Tibial nerve (tissue), 4 donors: Measurements from ENCODE around the gene UGDH. TPM values are rescaled to one million over a fixed set of nuclear protein-coding genes. Genes with fewer than 3 reads are reported as not detected.
"Not testable (repeated sequence)": the region's sequence is repeated elsewhere in the genome, so short reads cannot be mapped to it uniquely, and the experiment has no call there.

Experiments
- DNase-seq, 2 donors: peaks; one replicate each; pipeline ENCODE4 v3.0.0-alpha.2; 2019; ENCODE audit warnings: low spot score in 2 of 2
- H3K27ac ChIP-seq, 4 donors: fragments of 200-600 bp; sonication (generic) in 3 of 4; one replicate each; pipeline ENCODE4 v1.5.1; 2017 to 2019; ENCODE audit warnings: mild to moderate bottlenecking in 1 of 4
- H3K27me3 ChIP-seq, 2 donors: fragments of 200-600 bp; sonication (generic) in 1 of 2; one replicate each; pipeline versions ENCODE4 v1.5.1 to v1.6.0; 2017 to 2019
- H3K36me3 ChIP-seq, 3 donors: fragments of 200-600 bp; sonication (generic); one replicate each; pipeline ENCODE4 v1.5.1; 2018 to 2019
- H3K4me1 ChIP-seq, 4 donors: fragments of 200-600 bp; sonication (generic) in 3 of 4; one replicate each; pipeline ENCODE4 v1.5.1; 2017 to 2019
- H3K4me3 ChIP-seq, 4 donors: fragments of 200-600 bp; sonication (generic) in 3 of 4; one replicate each; pipeline ENCODE4 v1.5.1; 2017 to 2019; ENCODE audit warnings: mild to moderate bottlenecking in 1 of 4, moderate library complexity in 1 of 4
- H3K9me3 ChIP-seq, 4 donors: fragments of 200-600 bp; sonication (generic) in 3 of 4; one replicate each; pipeline ENCODE4 v1.5.1; 2017 to 2019
- CTCF ChIP-seq, 5 experiments: fragments of 200-600 bp in 3 of 5; fragments of 450-650 bp in 2 of 5; sonication (generic) in 3 of 5; IDR thresholded peaks; one replicate each; pipeline ENCODE4 v1.5.1; 2016 to 2019; ENCODE audit warnings: antibody characterized with exemption in 5 of 5, mild to moderate bottlenecking in 3 of 5, moderate library complexity in 2 of 5
- EP300 ChIP-seq, 2 donors: sonication (generic); formaldehyde crosslinking; IDR thresholded peaks; one replicate each; pipeline ENCODE4 v1.6.1; 2017; ENCODE audit warnings: antibody characterized with exemption in 2 of 2, mild to moderate bottlenecking in 1 of 2
- POLR2A ChIP-seq, 2 donors: fragments of 450-650 bp; IDR thresholded peaks; one replicate each; pipeline ENCODE4 v1.6.1; 2017; ENCODE audit warnings: antibody characterized with exemption in 2 of 2, mild to moderate bottlenecking in 2 of 2, moderate library complexity in 2 of 2
- WGBS, 2 donors: methylation state at CpG; one replicate each; pipeline ENCODE4 v1.1.5; 2018; 5-methylcytosine and 5-hydroxymethylcytosine counted together
- total RNA-seq, 4 donors: library from RNA; depleted of rRNA; stranded (reverse); fragments of >200 nt; gene quantifications; one replicate each; pipeline ENCODE4 v1.1.0, GENCODE V29; 2016

The UGDH gene
- total RNA-seq, 4 donors from 2014 or later = 39.5 to 108 (median 64.4) TPM

GRCh38 chr4:39555472-39555871 lies 28.2 kb upstream of the UGDH start:
- H3K27ac ChIP-seq = no peak overlapping the region
- H3K9me3 ChIP-seq = no peaks in the 10 kb centered on the region
- H3K4me3 ChIP-seq = no peak overlapping the region
- peaks cover 0 to 58% (median 0%) of the 10 kb centered on the region in 3 donors for H3K36me3 ChIP-seq
- 93 to 98% methylated on average over 3 of the region's 3 CpGs for WGBS, 2 donors
- TF ChIP-seq CTCF (IDR thresholded peaks at IDR 0.05) = no peak
- TF ChIP-seq EP300 (IDR thresholded peaks at IDR 0.05) = no peak
- TF ChIP-seq POLR2A (IDR thresholded peaks at IDR 0.05) = no peak
- no peaks in the 10 kb centered on the region for H3K4me1 ChIP-seq
- no peak for DNase-seq
- H3K27me3 ChIP-seq = no peaks in the 10 kb centered on the region

GRCh38 chr4:39548425-39549067 lies 21.3 kb upstream of the UGDH start:
- H3K36me3 ChIP-seq = peaks cover 0 to 23% (median 0%) of the 10 kb centered on the region in 3 donors
- no peak for DNase-seq
- WGBS, 2 donors = 95 to 96% methylated on average over 3 of the region's 3 CpGs
- H3K4me3 ChIP-seq = no peak overlapping the region
- H3K9me3 ChIP-seq = no peaks in the 10 kb centered on the region
- TF ChIP-seq POLR2A (IDR thresholded peaks at IDR 0.05) = no peak
- TF ChIP-seq EP300 (IDR thresholded peaks at IDR 0.05) = no peak
- TF ChIP-seq CTCF (IDR thresholded peaks at IDR 0.05) = no peak
- H3K4me1 ChIP-seq = peaks cover 0 to 15% (median 2%) of the 10 kb centered on the region in 4 donors
- H3K27me3 ChIP-seq = no peaks in the 10 kb centered on the region
- H3K27ac ChIP-seq = no peak overlapping the region

- Histone ChIP-seq H3K4me3 (no peak overlapping the region), H3K9me3 (no peaks in the 10 kb centered on the region), H3K27ac (no peak overlapping the region), H3K27me3 (no peaks in the 10 kb centered on the region), H3K36me3 (peaks cover 0 to 20% (median 0%) of the 10 kb centered on the region in 3 donors), H3K4me1 (peaks cover 0 to 15% (median 2%) of the 10 kb centered on the region in 4 donors)
- WGBS, 2 donors = 17 to 32% methylated on average over 1 of the region's 1 CpG
- DNase-seq = no peak
- TF ChIP-seq POLR2A (IDR thresholded peaks at IDR 0.05) (no peak), CTCF (IDR thresholded peaks at IDR 0.05) (no peak), EP300 (IDR thresholded peaks at IDR 0.05) (no peak)
These were observed 17.5 kb upstream of the UGDH start for GRCh38 chr4:39544580-39545315.

GRCh38 chr4:39544080-39544479 lies 16.8 kb upstream of the UGDH start:
- DNase-seq, H3K27ac ChIP-seq, H3K4me3 ChIP-seq, H3K9me3 ChIP-seq, H3K27me3 ChIP-seq: not testable (repeated sequence)
- Histone ChIP-seq H3K36me3 (peaks cover 0 to 25% (median 0%) of the 10 kb centered on the region in 3 donors), H3K4me1 (peaks cover 0 to 15% (median 2%) of the 10 kb centered on the region in 4 donors)
- 76 to 77% methylated on average over 4 of the region's 4 CpGs for WGBS, 2 donors

GRCh38 chr4:39543034-39543433 lies 15.8 kb upstream of the UGDH start:
- 76 to 81% methylated on average over 5 of the region's 5 CpGs for WGBS, 2 donors
- TF ChIP-seq POLR2A (IDR thresholded peaks at IDR 0.05) (no peak), CTCF (IDR thresholded peaks at IDR 0.05) (no peak), EP300 (IDR thresholded peaks at IDR 0.05) (no peak)
- H3K4me3 ChIP-seq = no peak overlapping the region
- H3K27ac ChIP-seq = no peak overlapping the region
- peaks cover 0 to 23% (median 0%) of the 10 kb centered on the region in 3 donors for H3K36me3 ChIP-seq
- H3K9me3 ChIP-seq = no peaks in the 10 kb centered on the region
- DNase-seq = no peak
- no peaks in the 10 kb centered on the region for H3K27me3 ChIP-seq
- H3K4me1 ChIP-seq = peaks cover 0 to 15% (median 2%) of the 10 kb centered on the region in 4 donors
